ENCODE results near the gene CA5A.
A peak's percentile ranks its signal among the peaks of the same experiment; 100 is the strongest.
"Not testable (repeated sequence)": the region's sequence is repeated elsewhere in the genome, so short reads cannot be mapped to it uniquely, and the experiment has no call there.

The CA5A gene

DNA sequence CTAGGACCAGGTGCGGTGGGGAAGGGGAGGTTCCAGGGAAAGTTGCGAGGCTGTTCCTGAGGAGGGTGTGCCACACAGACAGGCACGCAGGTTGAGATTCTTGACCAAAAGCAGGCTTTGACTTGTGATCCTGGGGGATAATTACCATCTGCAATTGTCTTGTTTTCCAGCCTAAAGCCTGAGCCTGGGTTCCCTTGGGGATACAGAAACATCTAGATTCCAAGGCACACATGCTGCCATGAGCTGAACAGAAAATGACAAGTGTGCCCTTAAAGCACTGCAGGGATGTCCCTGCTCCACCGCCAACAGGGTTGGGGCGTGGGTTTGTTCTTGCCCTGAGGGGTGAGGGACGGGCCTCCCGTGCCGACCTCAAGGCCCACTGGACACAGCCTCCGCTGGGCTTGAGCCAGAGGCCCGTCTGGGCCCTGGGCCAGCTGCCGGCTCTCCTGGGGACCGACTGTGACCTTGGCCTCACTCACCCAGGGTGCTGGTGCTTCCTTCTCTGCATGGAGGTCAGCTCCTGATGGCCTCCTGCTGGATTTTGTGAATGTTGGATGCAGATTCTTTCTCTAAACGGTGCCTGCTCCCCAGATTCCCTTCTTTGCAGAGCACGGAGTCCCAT is 14.0 kb downstream of the CA5A start:
- DNase-seq = no peak

DNA sequence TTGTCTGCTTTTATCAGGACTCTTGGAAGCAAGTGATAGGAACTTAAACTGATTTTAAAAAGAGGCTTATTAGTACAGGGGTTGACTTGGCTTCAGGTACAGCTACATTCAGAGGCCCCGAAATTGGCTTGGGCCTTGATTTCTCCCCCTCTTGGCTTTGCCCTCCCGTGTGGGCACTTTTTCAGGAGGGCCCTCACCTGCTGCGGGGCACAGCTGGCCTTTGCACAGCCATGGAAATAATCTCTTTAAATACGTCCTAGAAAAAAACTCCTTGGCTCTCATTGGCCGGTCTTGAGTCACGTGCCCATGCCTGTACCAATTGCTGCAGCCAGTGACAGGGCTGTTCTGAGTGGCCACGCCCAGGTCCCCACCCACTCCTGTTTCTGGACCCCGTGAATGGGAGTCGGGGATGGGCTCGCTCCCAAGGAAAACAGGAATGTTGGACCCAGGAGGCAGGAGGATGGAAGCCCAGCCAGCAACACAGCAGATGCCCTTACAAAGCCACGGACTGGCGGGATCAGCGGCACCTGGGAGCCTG is 15.0 kb downstream of the CA5A start:
- DNase-seq = no peak

DNA sequence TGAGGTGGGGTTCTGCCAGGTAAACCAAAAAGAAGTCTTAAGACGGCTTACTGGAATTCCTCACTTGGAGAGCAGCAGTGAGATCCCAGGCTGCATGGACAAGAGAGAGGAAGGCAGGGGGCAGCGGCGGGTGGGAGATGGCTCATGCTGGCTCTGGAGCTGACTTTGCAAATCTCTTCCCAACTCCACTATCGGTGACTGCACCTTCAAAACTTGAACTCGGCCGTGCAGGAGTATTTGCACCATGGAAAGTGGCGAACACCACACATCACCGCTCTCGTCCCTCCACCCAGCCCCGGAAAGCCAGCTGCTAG is 16.7 kb downstream of the CA5A start:
- DNase-seq = no peak

DNA sequence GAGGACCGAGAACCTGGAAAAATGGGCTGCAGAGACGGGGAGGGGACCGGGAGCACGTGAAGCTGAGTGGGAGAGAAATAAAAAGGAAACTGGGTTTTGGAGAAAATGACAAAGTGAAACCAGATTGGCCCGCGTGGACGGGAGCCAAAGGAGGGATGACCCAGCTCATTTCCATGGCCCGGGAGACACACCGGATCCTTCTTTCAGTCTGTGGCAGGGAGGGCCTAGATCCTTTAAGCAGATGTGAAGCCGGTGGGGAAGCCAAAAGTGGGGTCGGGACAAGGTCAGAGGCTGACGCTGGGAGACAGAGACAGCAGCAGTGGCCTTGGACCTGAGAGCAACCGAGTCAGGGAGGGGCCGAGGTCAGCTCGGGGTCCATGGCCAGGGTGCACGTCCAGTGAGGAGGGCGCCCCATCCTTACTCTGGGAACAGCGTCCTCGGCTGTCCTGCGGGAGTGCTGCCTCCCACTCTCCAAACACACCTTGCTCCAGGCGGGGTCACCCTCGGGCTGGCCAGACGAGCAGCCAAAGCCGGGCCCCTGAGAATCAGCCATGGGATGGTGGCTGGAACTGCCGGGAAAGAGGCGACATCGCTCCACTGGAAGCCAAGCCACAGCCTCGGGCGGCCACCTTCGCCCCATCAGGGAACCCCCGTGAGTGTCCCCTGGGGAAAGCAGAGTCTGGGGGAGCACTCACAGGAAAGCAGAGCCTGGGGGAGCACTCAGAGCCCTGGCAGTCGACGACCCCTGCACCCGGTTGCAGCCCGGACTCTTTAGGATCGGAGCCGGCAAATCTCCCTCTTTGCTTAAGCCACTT is 17.3 kb downstream of the CA5A start:
- DNase-seq = peak; percentile 32

DNA sequence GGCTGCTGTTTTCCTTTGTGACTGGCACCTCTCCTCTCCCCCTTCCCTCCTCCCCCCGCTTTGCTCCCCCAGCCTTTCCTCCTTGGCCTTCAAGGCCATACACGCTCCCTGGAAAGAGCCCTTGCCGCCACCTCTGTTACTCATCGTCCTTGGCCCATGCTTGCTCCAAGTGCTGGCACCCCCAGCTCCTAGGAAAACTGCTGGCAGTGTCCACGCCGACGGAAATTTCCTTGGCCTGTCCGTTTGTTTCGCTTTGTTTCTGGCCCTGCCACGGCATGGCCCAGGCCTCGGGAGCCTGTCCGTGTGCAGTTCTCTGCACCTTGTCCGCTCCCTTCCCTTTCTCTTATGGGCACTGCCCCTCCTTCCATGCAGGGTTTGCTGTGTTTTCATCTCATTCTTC is 18.0 kb downstream of the CA5A start:
- DNase-seq = no peak

DNA sequence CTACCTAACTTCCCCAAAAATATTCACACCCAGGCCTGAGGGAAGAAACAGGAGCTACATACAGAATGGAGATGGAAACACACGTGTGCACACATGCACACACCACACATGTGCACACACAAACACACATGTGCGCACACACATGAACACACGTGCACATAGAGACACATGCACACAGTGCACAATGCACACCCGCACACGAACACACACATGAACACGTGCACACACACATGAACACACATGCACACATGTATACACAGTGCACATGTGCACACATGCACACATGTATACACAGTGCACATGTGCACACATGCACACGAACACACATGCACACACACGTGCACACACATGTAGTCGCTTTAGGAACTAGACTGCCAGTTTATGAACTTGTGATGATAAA is 18.8 kb downstream of the CA5A start:
- DNase-seq = no peak

DNA sequence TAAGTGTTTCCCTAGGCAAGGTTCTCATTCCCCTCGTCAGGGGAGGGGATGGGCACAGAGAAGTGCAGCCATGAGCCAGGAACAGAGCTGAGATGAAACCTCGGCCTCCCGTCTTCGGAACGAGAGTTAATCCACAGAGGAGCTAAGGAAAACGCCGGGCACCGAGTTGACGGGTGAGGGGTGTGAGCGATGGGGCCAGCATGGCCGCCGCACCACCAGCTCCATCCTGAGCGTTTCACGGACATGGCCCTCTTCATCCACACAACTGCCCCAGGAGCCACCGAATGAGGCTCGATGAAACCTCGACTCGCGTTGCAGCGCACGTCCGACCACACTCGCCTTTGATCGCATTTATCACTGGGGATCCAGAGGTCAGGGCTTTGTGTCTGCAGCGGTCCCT is 21.5 kb downstream of the CA5A start:
- DNase-seq = no peak

DNA sequence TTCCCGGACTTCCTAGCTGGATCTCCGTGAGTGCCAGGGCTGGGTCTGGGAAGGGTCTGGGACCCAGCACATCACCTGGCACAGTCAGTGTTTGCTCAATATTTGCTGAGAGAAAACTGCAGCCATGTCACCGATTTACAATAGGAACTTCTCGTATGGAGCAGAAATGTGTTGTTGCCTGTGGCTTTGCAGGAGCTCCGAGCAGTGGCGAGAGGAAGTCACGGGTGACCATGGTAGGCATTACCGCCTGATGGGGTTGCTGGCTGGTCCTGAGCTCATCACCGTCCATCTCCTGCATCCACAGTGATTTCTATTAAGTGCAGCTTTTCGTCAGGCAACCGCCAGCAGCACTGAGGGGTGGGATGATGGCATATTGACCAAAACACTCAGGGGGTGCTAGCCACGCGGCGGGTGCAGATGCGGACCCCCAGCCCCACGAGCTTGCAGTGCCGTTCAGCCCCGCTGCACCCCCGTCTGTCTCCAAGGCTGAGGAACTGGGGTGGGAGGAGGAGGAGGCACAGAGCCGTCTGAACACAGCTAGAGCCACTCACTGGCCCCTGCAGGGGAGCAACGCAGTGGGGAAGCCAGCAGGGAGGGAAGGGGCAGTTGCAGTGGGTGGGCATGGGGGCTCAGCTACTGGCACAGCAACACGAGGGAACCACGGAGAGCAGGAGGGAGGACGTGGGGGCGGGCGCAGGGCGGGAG is 22.2 kb downstream of the CA5A start:
- DNase-seq = not testable (repeated sequence)

DNA sequence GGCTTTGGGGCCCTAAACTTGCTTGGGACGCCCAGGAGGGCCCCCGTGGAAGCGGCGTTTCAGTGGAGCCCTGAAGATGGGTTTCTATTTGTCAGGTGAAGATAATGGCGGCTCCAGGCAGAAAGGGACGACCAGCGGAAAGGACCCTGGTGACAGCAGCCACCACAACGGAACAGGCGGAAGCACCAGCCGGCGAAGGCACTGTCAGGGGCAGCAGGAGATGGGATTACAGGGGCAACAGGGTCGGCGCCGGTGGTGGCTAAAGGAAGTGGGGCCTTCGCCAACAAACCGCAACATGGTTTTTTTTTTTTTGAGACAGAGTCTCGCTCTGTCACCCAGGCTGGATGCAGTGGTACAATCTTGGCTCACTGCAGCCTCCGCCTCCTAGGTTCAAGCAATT is 23.6 kb downstream of the CA5A start:
- DNase-seq = not testable (repeated sequence)

DNA sequence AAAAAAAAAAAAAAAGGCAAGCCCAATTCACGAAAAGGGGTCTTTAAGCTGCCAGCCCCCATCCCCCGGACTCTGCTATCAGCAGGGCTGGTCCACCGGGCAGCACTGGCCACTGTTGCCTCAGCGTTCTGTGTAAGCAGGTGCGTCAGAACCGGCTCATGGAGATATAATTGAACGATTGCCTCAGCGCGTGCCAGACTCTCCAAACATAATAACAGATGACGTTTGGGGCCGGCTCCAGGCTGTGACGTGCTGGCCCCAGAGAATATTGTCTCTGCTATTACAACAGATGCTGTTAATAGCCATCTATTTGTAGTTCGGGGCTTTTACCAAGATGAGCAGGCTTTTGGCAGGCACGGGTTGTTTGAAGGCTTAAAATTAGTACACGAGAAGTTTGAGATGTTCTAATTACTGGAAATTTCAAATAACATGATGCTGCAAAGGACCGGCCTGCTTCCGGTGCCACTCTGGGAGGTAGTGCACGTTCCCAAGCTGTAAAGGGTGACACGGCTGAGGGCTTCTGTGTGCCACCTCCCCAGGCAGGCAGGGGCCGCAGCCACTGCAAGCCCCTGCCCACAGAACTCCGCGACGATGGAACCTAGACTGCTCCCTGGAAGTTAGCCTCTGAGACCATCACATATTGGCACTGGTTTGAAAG is 25.1 kb downstream of the CA5A start:
- peak; percentile 57 for DNase-seq

DNA sequence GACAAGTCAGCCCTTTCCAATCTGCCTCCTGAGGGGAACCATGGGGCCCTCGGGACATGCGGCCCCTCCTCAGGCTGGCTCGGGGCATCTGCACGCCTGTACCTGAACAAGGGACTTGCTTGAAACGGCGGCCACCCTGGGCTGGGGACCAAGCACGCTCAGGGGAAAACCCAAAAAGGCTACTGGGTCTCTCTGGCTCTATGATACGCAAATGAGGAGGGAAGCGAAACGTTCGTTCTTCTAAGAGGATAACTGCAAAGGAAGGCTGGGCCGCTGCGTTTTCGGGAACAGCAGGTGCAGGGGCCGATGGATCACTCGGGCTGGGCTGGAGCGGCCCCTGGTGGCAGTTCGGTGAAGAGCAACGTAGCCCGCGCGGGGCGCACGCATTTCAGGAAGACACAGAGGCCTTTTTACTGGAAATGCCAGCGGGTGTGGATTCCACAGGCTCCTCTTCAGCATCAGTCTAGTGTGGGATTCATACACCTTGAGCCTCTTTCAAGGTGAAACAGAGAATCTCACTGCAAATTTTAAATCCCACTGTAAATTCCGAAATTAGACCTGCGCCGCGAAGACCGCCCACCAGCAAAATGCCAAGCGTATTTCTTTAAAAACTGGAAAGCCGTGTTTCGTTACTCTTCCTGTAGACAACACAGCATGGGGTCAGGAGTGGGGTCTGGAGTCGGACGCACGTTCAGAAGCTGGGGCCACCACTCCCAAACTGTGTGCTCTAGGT is 27.0 kb downstream of the CA5A start:
- DNase-seq = peak; percentile 57

DNA sequence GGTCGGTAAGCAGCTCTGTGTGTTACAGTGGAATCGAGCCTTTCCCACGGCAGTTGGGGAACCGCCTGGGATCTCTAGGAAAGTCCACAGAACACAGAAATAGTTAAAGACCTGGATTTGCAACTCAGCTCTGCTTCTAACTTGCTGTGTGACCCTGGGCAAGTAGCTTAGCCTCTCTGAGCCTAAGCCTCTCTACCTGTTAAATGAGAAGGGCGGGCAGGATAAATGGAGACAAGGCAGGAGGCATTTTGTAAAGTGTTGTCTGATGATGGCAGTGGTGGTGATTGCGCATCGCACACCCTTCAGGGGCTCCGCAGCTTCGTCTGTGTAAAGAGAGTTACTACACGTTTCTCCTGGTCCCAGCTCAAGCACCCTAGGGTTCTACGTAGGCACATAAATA is 28.2 kb downstream of the CA5A start:
- DNase-seq = not testable (repeated sequence)

DNA sequence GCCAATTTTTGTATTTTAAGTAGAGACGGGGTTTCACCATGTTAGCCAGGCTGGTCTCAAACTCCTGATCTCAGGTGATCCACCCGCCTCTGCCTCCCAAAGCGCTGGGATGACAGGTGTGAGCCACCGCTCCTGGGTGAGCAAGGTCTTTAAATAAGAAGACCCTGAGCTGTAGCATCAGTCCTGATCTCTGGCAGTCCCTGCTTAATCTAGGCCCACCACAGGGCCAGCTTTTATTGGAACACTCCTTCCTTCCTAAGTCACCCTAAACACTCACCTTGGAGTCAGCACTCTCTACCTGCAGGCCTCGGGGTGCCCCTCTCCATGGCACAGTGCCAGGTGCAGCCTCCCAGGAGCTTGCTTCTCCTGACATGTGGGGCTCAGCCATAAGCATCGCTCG is 30.8 kb downstream of the CA5A start:
- DNase-seq = not testable (repeated sequence)

DNA sequence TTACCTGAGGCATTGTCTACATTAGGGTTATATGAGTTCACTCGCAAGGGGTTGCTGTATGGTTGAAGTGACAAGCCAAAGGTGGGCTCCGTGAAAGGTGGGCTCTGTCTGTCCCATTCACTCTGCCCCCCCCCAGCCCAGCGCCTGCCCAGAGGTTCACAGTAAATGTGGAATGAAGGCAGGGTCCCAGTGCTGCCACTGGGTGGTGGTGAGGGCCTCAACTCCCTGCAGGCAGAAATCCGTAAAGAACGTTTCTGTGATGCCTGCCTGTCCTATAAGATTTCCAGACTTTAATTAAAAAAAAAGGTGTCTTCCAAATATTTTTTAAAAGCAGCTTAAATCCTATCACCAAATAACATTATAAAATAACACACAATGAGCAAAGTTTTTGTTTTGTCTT is 31.4 kb downstream of the CA5A start:
- not testable (repeated sequence) for DNase-seq

DNA sequence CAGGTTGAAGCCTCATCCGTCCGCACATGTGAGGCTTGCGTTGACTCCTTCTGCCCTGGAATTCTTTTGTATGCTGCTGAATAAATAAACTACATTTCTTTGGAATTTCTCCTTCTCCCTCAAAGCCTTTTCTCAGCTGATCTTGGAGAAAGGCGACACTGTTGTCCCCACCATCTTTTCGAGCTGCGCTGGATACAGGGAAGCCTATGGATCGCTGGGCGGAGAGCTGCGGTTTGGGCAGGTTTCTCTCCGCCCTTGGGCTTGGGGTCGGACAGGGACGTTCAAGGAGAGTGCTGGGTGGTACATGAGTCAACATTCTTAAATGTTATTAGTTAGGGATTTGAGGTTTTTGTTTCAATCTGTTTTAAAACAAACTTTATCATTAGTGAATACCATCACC is 35.8 kb downstream of the CA5A start:
- DNase-seq = not testable (repeated sequence)

DNA sequence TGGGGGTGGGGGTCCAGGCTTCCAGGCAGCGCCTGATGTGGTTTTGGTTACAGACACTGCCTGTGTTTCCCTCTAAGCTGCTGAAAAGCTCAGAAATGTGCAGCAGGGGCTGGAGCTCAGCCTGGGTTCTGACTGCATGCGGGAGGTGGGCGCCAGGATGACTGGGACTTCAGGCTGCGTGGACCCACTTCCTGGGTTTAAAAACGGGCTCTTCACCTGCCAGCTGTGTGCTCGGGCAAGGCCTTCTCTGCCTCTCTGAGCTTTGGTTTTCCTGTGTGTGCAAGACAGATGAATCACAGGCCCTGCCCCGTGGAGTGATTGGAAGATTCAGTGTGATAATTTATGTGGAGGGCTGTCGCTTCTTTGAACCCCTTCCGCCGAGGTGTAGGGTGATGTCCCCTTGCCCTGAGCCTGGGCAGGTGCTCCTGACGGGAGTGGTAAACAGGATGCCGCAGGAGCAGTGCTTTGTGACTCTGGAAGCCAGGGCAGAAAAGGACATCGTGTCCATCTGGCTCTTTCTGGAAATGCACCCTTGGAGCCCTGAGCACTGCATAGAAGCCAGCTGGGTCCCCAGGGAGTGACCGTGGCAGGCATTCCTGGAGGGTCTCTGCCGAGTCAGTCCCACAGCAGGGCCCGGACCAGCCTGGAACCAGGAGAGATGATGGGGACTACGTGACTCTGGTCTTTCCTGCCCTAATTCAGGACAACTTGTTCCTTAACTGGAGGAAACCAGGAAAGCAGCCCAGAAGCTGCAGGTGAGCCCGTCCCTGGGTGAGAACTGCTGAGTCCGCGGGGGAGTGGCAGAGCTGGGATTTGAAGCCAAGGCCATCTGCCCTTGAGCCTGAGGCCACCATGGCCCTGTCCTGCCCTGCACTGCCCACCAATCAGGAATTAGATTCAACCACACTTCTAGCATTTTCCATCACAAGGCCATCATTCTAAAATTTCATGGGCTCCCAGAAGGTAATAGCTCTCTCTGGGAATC is 38.5 kb downstream of the CA5A start:
- no peak for DNase-seq

DNA sequence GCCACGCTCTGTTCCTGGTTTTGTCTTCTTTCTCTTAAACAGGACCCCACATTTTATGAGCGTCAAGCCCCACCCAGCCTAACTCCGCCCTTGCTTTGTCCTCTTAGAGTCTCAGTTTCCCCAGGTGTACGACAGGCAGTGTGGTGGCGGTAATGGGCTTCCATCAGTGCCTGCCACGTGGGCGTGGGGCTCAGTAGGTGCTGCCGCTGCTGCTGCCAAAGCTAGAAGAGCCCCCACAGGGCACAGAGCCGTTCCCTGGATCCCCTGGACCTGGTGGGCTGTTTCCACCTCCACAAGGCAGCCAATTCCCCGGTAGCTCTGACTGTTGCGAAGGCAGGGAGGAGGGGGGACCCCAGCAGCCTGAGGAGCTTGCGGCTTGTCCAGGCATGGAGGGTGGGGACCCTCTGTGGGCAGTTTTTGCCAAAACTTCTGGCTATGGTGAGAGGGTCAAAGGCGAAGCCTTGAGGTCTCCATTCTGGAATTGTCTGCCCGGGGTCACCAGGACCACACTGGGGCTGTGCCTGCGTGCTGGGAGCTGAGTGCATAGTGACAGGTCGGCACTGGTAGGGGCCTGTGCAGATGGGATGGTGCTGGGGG is 39.3 kb downstream of the CA5A start:
- DNase-seq = not testable (repeated sequence)

DNA sequence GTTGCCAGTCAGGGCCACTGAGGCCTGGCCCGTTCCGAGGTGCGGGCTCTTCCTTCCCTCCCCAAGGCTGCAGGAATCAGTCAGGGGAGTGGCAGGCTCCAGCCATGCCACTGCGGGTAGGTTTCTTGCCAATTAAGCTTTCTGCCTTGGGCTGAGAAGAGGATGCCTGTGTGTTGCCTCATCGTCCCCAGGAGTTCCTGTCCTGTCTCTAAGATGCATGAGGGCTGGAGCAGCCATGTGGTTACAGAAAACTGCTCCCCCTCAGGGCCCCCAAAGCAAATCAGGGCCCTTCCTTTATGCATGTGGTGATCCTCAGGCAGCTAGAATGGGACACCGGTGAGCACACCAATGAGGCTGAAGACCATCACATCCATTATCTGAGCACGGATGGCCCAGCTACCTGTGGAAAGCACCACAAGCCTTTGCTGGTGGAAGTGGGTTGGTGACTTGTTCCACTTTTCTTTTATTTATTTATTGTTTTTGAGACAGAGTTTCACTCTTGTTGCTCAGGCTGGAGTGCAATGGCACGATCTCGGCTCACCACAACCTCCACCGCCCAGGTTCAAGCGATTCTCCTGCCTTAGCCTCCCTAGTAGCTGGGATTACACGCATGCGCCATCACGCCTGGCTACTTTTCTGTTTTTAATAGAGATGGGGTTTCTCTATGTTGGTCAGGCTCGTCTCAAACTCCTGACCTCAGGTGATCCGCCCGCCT is 40.0 kb downstream of the CA5A start:
- peak; percentile 56 for DNase-seq

DNA sequence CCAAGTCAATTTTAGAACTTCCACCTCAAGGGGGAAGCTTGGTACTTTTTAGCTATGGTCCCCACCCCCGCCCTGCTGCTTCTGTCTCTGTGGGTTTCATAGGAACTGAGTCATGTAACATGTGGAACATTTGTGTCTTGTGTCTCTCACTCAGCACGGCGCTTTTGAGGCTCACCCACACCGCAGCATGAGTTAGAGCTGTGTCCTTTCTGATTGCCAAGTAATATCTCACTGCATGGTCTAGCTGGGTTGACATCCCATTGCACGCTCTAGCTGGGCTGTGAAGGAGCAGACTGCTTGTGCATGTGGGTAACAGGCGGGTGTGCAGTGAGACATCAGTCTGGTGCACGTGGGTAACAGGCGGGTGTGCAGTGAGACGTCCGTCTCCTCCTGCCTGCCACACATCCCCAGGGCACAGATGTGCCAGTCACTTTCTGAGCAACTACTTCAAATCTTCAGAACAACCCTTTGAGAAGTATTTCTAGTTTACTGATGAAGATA is 40.6 kb downstream of the CA5A start:
- peak; percentile 78 for DNase-seq

DNA sequence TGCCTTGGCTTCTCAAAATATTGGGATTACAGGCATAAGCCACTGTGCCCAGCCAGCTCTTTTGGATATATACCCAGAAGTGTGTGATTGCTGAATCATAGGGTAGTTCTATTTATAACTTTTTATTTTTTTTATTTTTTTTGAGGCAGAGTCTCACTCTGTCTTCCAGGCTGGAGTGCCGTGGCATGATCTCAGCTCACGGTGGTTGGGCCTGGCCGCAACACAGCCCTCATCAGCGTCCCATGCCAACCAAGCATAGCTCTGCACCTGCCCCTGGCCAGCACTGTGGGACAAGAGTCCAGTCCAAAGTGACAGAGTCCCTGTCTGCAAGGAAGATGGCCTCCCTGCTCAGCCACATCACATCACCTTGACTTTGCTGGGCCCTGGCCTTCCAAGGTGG is 42.3 kb downstream of the CA5A start:
- peak; percentile 50 for DNase-seq
